ENCODE data around the gene FSHR. TPM values are rescaled to one million over a fixed set of nuclear protein-coding genes. Genes with fewer than 3 reads are reported as not detected.

The FSHR gene
- total RNA-seq: 1 to 10 TPM in 1 of 2 donors, under 1 TPM in 1; 0.28 to 1.1 TPM

- H3K9me3 ChIP-seq: peaks cover 0 to 14% of the 10 kb centered on the region in 2 donors
- TF ChIP-seq CTCF (IDR thresholded peaks at IDR 0.05): no peak
- no peaks in the 10 kb centered on the region for H3K36me3 ChIP-seq
- no peaks in the 10 kb centered on the region for H3K27me3 ChIP-seq
- no peak for DNase-seq (ENCODE audit: low spot score)
- peaks cover 0 to 20% of the 10 kb centered on the region in 2 donors for H3K4me1 ChIP-seq
- H3K4me3 ChIP-seq: peak within 1 kb of the TSS; percentile 2 to 22
- H3K27ac ChIP-seq: peak within 1 kb of the TSS in 1 of 2 donors; percentile 45
These were observed at the start of gene FSHR for GRCh38 chr2:49154140-49154539. Gene FSHR, minus strand, starts transcription at chr2:49154515. Its CDS starts 98 bp downstream, at chr2:49154417.

GRCh38 chr2:49199266-49199665 is 45.0 kb upstream of the FSHR start:
- no peak overlapping the region for H3K4me3 ChIP-seq
- H3K27ac ChIP-seq: no peak overlapping the region
- H3K36me3 ChIP-seq: no peaks in the 10 kb centered on the region
- no peak for DNase-seq (ENCODE audit: low spot score)
- TF ChIP-seq CTCF (IDR thresholded peaks at IDR 0.05): no peak
- no peaks in the 10 kb centered on the region for H3K27me3 ChIP-seq
- H3K9me3 ChIP-seq: no peaks in the 10 kb centered on the region
- no peaks in the 10 kb centered on the region for H3K4me1 ChIP-seq

DNA sequence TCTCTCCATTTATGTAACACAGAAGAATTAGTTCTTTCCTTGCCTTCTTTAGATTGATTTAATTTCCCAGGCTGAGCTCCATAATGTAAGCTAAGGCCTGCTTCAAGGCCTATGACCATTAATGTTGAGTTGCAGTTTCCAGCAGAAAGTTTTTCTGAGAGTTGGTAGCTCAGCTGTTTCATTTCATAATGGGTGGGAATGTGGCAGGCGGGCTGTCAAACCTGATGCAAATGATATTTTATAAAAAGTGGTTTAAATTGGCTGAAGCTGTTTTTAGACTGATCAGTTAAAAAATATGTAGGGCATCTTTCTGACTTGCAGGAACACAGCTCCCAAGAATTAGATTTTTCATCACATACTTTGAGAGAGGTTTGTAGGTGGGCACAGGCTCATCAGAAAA is 40.4 kb upstream of the FSHR start:
- no peak for TF ChIP-seq CTCF (IDR thresholded peaks at IDR 0.05)
- H3K4me3 ChIP-seq: no peak overlapping the region
- no peaks in the 10 kb centered on the region for H3K9me3 ChIP-seq
- no peak overlapping the region for H3K27ac ChIP-seq
- H3K36me3 ChIP-seq: no peaks in the 10 kb centered on the region
- no peak for DNase-seq (ENCODE audit: low spot score)
- H3K4me1 ChIP-seq: no peaks in the 10 kb centered on the region
- no peaks in the 10 kb centered on the region for H3K27me3 ChIP-seq

DNA sequence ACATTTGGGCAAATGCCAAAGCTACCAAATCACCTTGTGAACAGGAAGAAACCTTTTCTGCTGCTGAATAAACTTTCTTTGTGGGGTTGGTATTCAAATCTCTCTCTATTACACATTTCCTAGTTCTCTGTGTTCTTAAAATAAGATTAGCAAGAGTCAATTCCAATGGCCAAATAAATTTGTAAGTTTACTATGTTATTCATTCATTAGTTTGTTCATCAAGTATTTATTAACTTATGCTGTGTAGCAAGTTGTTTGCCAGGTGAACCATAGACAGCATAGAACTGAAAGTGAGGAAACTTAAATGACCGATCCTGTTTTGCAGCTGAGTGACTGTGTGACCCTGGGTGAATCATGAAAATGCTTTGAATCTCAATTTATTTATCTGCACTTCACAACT is 37.7 kb upstream of the FSHR start:
- DNase-seq (ENCODE audit: low spot score): no peak
- Histone ChIP-seq H3K27ac (no peak overlapping the region), H3K27me3 (no peaks in the 10 kb centered on the region), H3K9me3 (no peaks in the 10 kb centered on the region), H3K4me3 (no peak overlapping the region), H3K36me3 (no peaks in the 10 kb centered on the region), H3K4me1 (no peaks in the 10 kb centered on the region)
- no peak for TF ChIP-seq CTCF (IDR thresholded peaks at IDR 0.05)

DNA sequence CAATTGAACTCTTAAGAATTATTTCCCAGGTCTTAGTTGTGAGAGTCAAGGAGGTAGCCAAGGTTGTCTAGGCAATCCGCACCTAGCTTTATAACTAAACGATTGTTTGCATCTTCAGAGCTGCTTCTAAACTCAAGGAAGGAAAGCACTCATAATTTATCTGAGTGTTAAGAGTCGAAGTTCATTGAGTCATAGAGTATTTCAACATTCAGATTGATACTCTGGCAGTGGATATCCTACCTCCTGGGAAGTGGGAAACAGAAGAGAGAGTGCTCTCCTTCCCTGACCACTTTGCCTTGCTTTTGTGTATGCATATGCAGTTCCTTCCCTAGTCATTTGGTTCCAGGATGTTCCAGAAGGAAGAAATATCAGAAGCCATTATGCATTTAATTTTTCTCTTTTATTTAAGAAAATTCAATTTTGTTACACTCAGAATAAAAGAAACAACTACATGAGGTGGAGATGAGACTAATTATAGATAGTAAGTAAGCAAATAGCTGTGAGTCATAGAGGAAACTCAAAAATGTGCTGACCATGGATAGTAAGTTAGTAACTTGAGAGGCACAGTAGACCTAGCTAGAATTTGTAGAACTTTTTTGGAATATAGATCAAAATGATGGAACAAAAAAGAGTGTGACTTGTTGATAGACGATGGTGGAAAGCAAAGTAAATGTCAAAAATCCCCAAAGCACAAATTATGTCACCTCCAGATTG is 35.4 kb upstream of the FSHR start:
- no peaks in the 10 kb centered on the region for H3K27me3 ChIP-seq
- H3K27ac ChIP-seq: no peak overlapping the region
- TF ChIP-seq CTCF (IDR thresholded peaks at IDR 0.05): no peak
- DNase-seq (ENCODE audit: low spot score): no peak
- H3K36me3 ChIP-seq: no peaks in the 10 kb centered on the region
- H3K4me1 ChIP-seq: no peaks in the 10 kb centered on the region
- no peak overlapping the region for H3K4me3 ChIP-seq
- no peaks in the 10 kb centered on the region for H3K9me3 ChIP-seq
